ENCODE measurements around the gene MYRIP.

The MYRIP gene

GRCh38 chr3:40190056-40190455, 380.6 kb downstream of the MYRIP start:
- no peak for DNase-seq (ENCODE audit: low read depth)

DNA sequence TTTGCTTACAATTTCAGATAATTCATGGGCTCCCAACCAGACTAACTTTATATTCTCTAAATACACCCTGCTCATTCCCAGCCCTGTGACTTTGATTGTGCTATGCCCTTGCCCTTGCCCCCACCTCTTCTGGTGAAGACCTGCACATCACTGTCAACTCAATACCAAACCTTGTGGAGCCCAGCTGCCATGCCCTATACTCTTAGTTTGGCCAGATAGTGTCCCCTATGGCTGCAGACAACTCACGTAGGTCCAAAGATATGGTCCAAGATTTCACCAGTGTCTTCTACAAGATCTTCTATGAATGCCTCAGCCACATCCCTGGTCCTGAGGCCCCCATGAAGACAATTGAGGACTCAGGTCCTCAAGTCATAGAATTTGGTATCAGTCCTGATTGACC, 381.8 kb downstream of the MYRIP start:
- DNase-seq (ENCODE audit: low read depth): no peak

DNA sequence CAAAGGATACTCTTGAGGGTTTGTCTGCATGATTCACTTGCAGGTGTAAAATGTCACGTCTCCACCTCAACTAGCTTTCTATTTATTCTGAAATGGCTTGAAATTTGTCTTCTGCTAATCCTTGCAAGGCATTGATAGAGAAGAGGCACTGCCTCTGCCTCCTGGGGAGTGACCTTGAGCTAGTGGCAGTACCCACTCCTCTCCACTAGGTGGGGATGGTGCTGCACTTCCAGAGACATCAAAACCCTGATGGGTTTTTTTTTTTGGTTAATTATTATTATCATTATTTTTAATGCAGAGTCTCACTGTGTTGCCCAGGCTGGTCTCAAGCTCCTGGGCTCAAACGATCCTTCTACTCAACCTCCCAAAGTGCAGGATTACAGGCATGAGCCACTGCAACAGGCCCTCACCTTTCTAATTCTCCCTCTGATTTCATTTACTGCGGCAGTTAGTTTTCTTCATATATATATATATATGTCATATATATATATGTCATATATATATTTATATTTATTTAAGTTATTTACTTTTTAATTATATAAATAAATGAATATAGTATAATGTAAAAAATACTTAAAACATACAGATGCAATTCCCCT, 382.5 kb downstream of the MYRIP start:
- DNase-seq (ENCODE audit: low read depth): peak; percentile 64

GRCh38 chr3:40192628-40193027, 383.2 kb downstream of the MYRIP start:
- no peak for DNase-seq (ENCODE audit: low read depth)

GRCh38 chr3:40196966-40197365, 387.6 kb downstream of the MYRIP start:
- no peak for DNase-seq (ENCODE audit: low read depth)

DNA sequence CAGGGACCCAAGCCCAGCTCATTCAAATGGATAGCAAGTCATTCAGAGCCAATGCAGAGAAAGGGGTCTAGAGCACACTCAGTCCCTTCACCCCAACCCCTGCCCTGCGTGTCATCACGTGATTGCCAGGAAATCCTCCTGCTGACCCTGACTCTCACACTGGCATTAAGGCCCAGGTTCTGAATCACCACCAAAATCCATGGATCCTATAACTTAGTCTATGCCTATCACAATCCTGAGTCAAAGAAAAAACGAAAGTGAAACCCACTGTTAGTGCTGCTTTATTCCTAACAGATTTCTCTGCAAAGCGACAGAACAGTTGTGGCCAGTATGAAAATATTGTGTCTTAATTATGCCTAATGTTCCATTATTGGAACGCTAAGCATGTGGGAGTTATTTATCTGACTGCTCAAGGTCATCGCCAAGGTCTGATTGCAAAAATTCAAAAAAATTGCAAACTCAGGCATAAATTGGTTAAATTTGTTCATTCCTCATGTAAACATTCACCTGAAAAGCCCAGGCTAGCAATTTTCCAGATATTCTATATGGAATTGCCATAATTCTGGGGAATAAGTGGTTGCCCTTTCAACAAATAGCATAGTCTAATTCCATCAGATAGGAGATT, 391.4 kb downstream of the MYRIP start:
- DNase-seq (ENCODE audit: low read depth): peak; percentile 10

DNA sequence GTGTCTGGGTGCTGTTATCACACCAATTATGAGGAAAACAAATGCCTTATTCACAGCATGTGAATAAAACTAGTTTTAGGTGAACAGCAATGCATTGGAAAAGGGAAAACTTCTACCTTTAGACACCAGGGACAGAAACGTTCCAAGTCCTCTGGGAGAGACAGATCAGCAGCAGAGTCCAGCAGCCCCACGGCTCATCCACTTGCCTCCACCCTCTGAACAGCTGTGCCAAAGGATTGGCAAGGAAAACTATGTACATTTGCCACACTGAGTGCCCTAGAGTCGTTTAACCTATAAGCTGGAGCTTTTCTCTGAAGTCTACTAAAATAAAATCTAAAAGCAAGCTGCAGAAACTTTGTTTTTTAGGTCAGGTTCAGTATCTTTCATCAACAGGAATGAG, 392.4 kb downstream of the MYRIP start:
- no peak for DNase-seq (ENCODE audit: low read depth)

DNA sequence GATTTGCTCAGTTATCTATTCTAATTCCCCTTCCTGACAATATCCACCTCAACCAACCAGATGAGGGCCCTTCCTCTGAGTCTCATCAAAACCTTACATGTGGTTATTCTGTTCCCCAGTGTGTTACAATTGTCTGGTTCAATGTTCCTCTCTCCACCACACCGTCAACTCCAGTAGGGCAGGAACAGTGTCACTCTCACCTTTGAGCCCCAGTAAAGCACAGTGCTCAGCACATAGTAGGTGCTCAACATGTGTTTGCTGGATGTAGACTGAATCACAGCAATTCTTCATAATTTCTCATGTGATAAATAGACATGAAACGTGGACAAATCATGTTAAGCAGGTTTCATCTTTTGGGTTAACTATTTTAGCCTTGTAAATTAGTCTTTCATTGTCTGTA, 397.1 kb downstream of the MYRIP start:
- no peak for DNase-seq (ENCODE audit: low read depth)

DNA sequence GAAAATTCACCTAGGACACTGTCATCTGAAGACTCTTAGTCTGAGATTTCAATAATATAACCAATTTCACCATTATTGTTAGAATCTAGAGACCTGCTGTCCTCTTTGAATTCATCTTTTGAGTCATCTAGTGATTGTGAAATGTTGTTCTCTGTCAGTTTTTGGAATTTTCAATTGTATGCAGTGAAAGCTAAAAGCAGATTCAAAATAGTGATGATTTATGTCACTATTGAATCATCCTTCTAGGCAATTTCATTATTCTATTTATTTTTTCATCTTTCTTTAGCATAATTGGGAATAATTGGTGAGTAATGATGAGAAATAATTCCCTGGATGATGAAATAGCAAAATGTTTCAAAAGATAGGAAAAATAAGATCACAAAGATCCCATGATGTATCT, 398.4 kb downstream of the MYRIP start:
- peak; percentile 4 for DNase-seq (ENCODE audit: low read depth)

GRCh38 chr3:40208251-40208650, 398.8 kb downstream of the MYRIP start:
- DNase-seq (ENCODE audit: low read depth): no peak

DNA sequence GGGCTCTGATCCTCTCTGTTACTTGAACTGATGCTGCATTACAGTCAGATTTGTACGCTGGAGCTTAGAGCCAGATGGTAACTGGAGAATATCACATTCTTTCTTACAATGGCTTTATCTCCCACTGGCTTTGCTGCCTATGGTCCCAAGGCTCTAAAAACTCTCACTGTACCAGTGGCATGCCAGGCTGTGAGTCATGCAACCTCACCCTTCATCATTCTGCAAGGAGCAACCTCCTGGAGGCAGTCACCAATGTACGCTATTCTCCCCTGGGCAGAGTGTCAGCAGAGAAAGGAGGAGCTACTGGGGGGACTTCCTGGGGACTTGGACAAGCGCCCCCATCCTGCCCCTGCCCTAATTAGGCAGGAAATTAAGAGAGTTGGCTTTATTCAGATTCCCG, 402.2 kb downstream of the MYRIP start:
- DNase-seq (ENCODE audit: low read depth): peak; percentile 31

DNA sequence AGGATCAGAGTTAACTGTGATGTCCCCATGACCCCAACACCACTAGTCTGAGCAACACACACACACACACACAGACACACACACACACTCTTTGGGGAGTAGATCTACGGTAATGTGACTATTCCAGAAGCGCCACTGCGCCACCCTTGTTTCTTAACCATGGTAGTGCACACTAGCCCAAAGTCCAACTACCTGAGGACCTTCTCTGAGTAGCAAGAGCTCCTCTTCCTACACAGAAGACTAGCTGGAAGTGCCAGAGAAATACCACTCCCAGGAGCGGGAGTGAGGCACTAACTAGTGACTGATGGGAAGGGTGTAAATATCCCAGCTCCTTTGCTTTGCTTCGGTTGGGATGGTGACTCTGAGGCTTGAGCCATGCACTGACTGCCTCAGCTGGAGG, 404.1 kb downstream of the MYRIP start:
- no peak for DNase-seq (ENCODE audit: low read depth)

DNA sequence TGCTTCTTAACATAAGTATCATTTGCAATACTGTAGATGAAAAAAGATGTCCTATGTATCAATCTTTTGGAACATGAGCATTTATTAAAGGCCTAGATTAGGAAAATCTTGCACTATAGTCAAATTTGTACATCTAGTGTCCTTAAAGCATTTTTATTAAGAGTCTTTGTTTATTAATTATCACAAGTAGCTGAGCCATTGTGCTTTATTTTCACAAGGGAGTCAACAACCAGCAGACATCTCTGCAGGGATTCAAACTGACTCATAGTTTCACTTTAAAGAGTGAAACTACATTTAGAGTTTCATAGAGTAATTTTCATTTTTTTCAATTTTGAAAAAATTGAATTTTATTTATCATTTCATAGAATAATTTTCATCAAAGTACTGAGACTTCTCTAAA, 405.6 kb downstream of the MYRIP start:
- DNase-seq (ENCODE audit: low read depth): no peak

DNA sequence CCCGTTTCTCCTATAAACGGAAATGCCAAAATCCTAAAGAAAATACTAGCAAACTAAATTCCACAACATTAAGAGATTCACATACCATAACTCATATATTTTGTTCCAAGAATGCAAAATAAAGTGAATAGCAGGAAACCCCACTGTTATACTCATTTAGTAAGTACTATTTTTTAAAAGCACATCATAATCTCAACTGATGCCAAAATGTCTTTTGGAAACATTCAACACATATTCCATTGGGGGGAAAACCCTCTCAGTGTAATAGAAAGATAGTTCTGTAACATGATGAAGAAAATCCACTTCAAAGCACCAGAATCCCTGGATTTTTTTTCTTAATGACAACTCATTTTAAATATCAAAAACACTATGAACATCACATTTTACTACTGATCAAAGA, 407.1 kb downstream of the MYRIP start:
- DNase-seq (ENCODE audit: low read depth): no peak

DNA sequence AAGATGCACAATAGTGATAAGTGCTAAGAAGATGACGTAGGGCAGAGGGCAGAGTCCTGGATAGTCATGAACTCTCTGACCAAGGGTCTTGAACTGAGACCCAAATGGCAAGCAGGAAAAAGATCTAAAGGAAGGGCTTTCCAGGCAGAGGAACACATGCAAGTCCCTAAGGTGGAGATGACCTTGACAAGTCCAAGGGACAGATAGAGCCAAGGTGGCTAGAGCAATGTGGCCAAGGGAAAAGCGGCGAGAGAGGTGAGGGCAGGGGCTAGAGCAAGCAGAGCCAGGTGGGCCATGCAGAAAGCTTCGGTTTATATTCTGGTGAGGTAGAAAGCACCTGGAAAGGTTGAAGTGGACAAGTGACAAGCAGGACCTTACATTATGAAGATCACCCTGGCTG, 414.4 kb downstream of the MYRIP start:
- DNase-seq (ENCODE audit: low read depth): no peak

GRCh38 chr3:40224796-40225515, 415.5 kb downstream of the MYRIP start:
- no peak for DNase-seq (ENCODE audit: low read depth)

GRCh38 chr3:40226636-40227035, 417.2 kb downstream of the MYRIP start:
- no peak for DNase-seq (ENCODE audit: low read depth)

GRCh38 chr3:40228792-40229350, 419.5 kb downstream of the MYRIP start:
- DNase-seq (ENCODE audit: low read depth): no peak

DNA sequence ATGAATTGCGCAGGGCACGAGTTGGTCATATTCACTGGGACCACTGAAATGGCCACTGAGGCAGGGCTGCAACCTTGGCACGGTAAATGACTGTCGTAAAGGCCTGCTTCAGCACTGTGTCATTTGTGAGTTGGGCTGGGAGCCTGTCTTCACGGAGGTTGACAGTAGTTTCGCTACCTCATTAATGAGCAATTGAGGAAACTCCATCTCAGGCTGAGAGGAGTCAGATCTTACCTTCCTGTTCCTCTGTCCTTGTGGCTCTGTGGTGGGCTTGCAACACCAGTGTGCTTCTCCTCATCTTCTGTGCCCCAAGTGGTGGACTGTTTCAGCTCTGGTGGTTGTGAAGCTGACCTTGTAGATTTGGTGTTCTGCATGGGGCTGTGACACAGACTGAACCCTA, 420.0 kb downstream of the MYRIP start:
- DNase-seq (ENCODE audit: low read depth): no peak

DNA sequence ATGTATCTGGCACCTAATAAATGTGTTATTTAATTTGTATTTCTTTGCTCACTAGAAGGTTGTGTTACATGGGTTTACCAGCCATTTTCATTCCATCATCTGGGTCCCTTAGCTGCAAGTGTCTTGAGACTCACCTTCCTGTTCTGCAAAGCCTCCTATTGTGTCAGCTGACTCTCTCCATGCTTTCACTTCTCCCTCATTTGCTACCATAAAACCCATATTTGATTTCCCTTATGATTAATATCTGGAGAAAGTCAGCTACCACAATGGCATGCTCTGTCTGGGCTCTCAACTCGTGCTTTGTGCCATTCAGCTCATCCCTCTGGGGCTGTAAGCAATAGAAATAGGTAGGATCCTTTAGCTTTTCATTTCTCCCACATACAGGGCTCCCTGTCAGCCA, 420.6 kb downstream of the MYRIP start:
- DNase-seq (ENCODE audit: low read depth): no peak

DNA sequence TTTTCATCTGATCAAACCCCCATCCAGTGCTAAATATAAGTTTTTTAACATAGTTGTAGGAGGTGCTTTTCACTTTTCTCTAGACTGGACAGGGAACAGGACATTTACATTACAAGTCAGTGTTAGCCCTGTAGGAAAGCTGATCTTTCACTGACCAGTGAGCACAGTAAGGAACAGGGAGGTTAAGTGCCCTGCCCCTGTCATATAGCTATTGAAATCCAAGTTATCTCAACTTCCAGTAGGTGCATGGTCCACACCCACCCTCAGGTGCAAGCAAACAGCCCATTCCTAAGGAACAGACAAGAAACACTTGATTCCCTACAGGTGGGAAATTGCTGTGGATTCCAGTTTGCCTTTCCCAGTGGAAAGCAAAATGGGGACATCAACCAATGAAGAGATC, 421.0 kb downstream of the MYRIP start:
- DNase-seq (ENCODE audit: low read depth): no peak

DNA sequence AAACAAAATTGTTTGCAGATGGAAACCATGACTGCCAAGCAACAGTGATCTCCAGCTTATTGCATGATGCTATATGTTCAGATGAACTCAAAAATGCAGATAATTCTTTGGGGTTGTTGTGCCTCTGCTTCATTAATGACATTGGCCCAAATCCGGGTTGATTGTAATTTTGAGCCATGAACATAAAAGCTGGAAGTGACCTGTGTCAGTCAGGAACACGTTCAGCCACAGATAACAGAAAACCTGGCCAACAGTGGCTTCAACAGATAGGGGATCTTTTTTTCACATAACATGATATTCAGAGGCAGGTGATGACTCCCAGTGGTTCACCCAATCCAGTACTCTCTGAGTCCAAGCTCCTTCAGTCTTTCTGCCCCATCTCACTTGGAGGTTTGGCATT, 423.2 kb downstream of the MYRIP start:
- DNase-seq (ENCODE audit: low read depth): no peak

DNA sequence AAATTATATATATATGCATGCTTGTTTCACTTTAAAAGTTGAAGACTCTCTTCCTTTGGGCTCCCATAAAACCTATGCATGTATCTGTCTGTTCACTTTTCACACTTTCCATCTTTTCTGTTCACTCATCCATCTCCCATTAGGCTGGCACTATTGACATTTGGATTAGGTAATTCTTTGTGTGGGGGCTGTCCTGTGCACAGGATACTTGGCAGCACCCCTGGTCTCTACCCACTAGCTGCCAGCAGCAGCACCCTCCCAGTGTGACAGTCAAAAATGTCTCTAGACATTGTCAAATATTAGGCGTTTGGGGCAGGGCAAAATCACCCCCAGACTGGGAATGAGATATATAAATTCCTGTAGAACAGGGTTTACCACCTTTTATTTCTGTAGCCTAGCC, 427.8 kb downstream of the MYRIP start:
- no peak for DNase-seq (ENCODE audit: low read depth)
